Measurements from ENCODE around the gene CHD3.

Gene CHD3

DNA sequence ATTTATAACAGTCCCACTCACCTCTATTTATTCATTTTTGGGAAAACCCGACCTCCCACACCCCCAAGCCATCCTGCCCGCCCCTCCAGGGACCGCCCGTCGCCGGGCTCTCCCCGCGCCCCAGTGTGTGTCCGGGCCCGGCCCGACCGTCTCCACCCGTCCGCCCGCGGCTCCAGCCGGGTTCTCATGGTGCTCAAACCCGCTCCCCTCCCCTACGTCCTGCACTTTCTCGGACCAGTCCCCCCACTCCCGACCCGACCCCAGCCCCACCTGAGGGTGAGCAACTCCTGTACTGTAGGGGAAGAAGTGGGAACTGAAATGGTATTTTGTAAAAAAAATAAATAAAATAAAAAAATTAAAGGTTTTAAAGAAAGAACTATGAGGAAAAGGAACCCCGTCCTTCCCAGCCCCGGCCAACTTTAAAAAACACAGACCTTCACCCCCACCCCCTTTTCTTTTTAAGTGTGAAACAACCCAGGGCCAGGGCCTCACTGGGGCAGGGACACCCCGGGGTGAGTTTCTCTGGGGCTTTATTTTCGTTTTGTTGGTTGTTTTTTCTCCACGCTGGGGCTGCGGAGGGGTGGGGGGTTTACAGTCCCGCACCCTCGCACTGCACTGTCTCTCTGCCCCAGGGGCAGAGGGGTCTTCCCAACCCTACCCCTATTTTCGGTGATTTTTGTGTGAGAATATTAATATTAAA lies 34.4 kb upstream of the CHD3 start:
- H3K4me3 ChIP-seq (replicated peaks; ENCODE audit: insufficient read depth, low read length): no peak overlapping the region
- no peak for TF ChIP-seq SPI1 (IDR thresholded peaks at IDR 0.05; ENCODE audit: borderline replicate concordance, low read depth)
- H3K27ac ChIP-seq (replicated peaks): no peak overlapping the region
- DNase-seq (ENCODE audit: low read depth in 1 of 2, low spot score in 1 of 2): no peak
- no peaks in the 10 kb centered on the region for H3K27me3 ChIP-seq (ENCODE audit: insufficient read depth, poor library complexity, severe bottlenecking)

DNA sequence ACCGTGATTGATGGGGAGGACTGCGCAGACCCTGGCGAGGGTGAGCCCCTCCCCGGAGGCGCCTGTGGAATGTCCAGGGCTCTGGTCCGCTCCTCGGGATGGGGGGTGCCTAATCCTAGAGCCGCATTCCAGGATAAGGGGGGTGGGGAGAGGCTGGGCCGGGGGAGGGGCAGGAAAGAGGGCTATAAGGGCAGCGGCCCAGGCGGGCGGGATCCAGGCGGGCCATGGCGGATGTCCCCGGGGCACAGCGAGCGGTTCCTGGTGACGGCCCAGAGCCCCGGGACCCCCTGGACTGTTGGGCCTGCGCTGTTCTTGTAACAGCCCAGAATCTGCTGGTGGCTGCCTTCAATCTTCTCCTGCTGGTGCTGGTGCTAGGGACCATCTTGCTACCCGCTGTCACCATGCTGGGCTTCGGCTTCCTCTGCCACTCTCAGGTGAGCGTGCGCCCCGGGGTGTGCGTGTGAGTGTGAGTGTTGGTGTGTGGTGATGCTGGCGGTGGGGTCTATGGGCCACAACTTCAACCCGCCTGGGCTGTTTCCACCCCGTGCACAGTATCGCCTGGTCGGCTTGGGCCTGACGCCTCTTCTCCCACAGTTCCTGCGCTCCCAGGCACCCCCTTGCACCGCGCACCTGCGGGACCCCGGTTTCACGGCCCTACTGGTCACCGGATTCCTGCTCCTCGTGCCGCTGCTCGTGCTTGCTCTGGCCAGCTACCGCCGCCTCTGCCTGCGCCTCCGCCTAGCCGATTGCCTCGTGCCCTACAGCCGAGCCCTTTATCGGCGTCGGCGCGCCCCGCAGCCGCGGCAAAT lies 33.5 kb upstream of the CHD3 start, which contains the start of gene TMEM88:
TSS of gene TMEM88 (plus strand) at position 216 of the 809 bp plus-strand sequence. CDS start at position 225, 9 bp downstream.
- Histone ChIP-seq H3K27me3 (ENCODE audit: insufficient read depth, poor library complexity, severe bottlenecking) (no peaks in the 10 kb centered on the region), H3K27ac (replicated peaks) (peak within 1 kb of the TSS; percentile 94; the same call in 1 of the 2 replicates), H3K4me3 (replicated peaks; ENCODE audit: insufficient read depth, low read length) (peak within 1 kb of the TSS; percentile 77)
- DNase-seq (ENCODE audit: low read depth in 1 of 2, low spot score in 1 of 2): no peak
- TF ChIP-seq, protein P1, sequence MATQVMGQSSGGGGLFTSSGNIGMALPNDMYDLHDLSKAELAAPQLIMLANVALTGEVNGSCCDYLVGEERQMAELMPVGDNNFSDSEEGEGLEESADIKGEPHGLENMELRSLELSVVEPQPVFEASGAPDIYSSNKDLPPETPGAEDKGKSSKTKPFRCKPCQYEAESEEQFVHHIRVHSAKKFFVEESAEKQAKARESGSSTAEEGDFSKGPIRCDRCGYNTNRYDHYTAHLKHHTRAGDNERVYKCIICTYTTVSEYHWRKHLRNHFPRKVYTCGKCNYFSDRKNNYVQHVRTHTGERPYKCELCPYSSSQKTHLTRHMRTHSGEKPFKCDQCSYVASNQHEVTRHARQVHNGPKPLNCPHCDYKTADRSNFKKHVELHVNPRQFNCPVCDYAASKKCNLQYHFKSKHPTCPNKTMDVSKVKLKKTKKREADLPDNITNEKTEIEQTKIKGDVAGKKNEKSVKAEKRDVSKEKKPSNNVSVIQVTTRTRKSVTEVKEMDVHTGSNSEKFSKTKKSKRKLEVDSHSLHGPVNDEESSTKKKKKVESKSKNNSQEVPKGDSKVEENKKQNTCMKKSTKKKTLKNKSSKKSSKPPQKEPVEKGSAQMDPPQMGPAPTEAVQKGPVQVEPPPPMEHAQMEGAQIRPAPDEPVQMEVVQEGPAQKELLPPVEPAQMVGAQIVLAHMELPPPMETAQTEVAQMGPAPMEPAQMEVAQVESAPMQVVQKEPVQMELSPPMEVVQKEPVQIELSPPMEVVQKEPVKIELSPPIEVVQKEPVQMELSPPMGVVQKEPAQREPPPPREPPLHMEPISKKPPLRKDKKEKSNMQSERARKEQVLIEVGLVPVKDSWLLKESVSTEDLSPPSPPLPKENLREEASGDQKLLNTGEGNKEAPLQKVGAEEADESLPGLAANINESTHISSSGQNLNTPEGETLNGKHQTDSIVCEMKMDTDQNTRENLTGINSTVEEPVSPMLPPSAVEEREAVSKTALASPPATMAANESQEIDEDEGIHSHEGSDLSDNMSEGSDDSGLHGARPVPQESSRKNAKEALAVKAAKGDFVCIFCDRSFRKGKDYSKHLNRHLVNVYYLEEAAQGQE (IDR thresholded peaks at IDR 0.05; ENCODE audit: insufficient replicate concordance, low read depth): no peak
- TF ChIP-seq GABPA (IDR thresholded peaks at IDR 0.05; ENCODE audit: low read depth) (no peak), POLR2AphosphoS5 (IDR thresholded peaks at IDR 0.05; ENCODE audit: low read depth) (no peak), SPI1 (IDR thresholded peaks at IDR 0.05; ENCODE audit: borderline replicate concordance, low read depth) (no peak)
- TF ChIP-seq, protein P2, sequence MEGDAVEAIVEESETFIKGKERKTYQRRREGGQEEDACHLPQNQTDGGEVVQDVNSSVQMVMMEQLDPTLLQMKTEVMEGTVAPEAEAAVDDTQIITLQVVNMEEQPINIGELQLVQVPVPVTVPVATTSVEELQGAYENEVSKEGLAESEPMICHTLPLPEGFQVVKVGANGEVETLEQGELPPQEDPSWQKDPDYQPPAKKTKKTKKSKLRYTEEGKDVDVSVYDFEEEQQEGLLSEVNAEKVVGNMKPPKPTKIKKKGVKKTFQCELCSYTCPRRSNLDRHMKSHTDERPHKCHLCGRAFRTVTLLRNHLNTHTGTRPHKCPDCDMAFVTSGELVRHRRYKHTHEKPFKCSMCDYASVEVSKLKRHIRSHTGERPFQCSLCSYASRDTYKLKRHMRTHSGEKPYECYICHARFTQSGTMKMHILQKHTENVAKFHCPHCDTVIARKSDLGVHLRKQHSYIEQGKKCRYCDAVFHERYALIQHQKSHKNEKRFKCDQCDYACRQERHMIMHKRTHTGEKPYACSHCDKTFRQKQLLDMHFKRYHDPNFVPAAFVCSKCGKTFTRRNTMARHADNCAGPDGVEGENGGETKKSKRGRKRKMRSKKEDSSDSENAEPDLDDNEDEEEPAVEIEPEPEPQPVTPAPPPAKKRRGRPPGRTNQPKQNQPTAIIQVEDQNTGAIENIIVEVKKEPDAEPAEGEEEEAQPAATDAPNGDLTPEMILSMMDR (IDR thresholded peaks at IDR 0.05; ENCODE audit: insufficient read depth, low read length): no peak

DNA sequence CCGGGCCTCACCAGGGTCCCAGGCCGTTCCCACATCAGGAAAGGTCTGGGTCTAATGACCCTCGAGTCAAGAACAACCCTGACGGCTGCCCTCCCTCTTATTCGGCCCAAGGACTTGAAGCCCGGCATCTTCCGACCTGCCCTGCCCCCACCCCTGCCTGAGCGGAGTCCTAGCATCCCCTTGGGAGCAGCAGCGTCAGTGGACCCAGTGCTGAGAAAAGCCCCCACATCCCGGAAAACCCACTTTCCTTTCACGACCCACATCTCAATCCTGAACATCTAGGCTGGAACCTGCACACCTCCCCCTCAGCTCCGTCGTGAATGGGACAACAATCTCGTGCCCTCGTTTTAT lies 33.0 kb upstream of the CHD3 start:
- H3K27me3 ChIP-seq (ENCODE audit: insufficient read depth, poor library complexity, severe bottlenecking): no peaks in the 10 kb centered on the region
- peak overlapping the region; percentile 77 for H3K4me3 ChIP-seq (replicated peaks; ENCODE audit: insufficient read depth, low read length)
- H3K27ac ChIP-seq (replicated peaks): peak overlapping the region; percentile 94; the same call in 1 of the 2 replicates
- DNase-seq (ENCODE audit: low read depth in 1 of 2, low spot score in 1 of 2): no peak
- TF ChIP-seq, protein P2 (IDR thresholded peaks at IDR 0.05; ENCODE audit: insufficient read depth, low read length): no peak
- TF ChIP-seq, protein P1 (IDR thresholded peaks at IDR 0.05; ENCODE audit: insufficient replicate concordance, low read depth): no peak
- TF ChIP-seq GABPA (IDR thresholded peaks at IDR 0.05; ENCODE audit: low read depth) (no peak), SPI1 (IDR thresholded peaks at IDR 0.05; ENCODE audit: borderline replicate concordance, low read depth) (no peak), POLR2AphosphoS5 (IDR thresholded peaks at IDR 0.05; ENCODE audit: low read depth) (no peak)

All from HL-60 (cell line).